ENCODE results near the gene PCDHA6. TPM values are rescaled to one million over a fixed set of nuclear protein-coding genes. Genes with fewer than 3 reads are reported as not detected.
A peak's percentile ranks its signal among the peaks of the same experiment; 100 is the strongest.
"Not testable (repeated sequence)": the region's sequence is repeated elsewhere in the genome, so short reads cannot be mapped to it uniquely, and the experiment has no call there.

PCDHA6 gene
- total RNA-seq, 6 experiments from 2014 or later: 0.07 to 0.09 (median 0.08) TPM; not detected in 3

GRCh38 chr5:140868721-140869554 lies 41.2 kb downstream of the PCDHA6 start, which contains the start of gene PCDHA11:
TSS of gene PCDHA11 (plus strand) at chr5:140868957. CDS start at chr5:140869104, 147 bp downstream.
- no peak within 1 kb of the TSS for H3K27ac Mint-ChIP-seq
- H3K4me1 Mint-ChIP-seq (ENCODE audit: low read depth): no peaks in the 10 kb centered on the region
- DNase-seq: no peak
- H3K36me3 Mint-ChIP-seq (ENCODE audit: low read depth): peaks cover 5% of the 10 kb centered on the region; the same call in 1 of the 2 replicates
- no peaks in the 10 kb centered on the region for H3K27me3 Mint-ChIP-seq (ENCODE audit: insufficient read depth)
- peaks cover 13% of the 10 kb centered on the region for H3K9me3 Mint-ChIP-seq
- TF ChIP-seq CTCF (IDR thresholded peaks at IDR 0.05): no peak
- peak within 1 kb of the TSS; percentile 46; the same call in 1 of the 2 replicates for H3K4me3 Mint-ChIP-seq

DNA sequence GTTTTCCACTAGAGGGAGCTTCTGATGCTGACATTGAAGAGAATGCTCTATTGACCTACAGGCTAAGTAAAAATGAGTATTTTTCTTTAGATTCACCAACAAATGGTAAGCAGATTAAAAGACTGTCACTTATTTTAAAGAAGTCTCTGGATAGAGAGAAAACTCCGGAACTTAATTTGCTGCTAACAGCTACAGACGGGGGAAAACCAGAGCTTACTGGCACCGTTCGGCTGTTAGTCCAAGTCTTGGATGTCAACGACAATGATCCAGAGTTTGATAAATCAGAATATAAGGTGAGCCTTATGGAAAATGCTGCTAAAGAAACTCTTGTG lies 41.8 kb downstream of the PCDHA6 start:
- Mint-ChIP-seq H3K9me3 (peaks cover 13% of the 10 kb centered on the region), H3K36me3 (ENCODE audit: low read depth) (peaks cover 5% of the 10 kb centered on the region; the same call in 1 of the 2 replicates), H3K27me3 (ENCODE audit: insufficient read depth) (no peaks in the 10 kb centered on the region), H3K4me3 (no peak overlapping the region; the same call in 1 of the 2 replicates), H3K27ac (no peak overlapping the region), H3K4me1 (ENCODE audit: low read depth) (no peaks in the 10 kb centered on the region)
- peak; percentile 26; the same call in 1 of the 2 replicates for TF ChIP-seq CTCF (IDR thresholded peaks at IDR 0.05)
- DNase-seq: no peak

- Mint-ChIP-seq H3K9me3 (peaks cover 20% of the 10 kb centered on the region), H3K4me1 (ENCODE audit: low read depth) (no peaks in the 10 kb centered on the region), H3K27me3 (ENCODE audit: insufficient read depth) (no peaks in the 10 kb centered on the region), H3K4me3 (no peak overlapping the region), H3K36me3 (ENCODE audit: low read depth) (peaks cover 5% of the 10 kb centered on the region; the same call in 1 of the 2 replicates), H3K27ac (no peak overlapping the region)
- no peak for TF ChIP-seq CTCF (IDR thresholded peaks at IDR 0.05)
- DNase-seq: no peak
Measured at GRCh38 chr5:140870221-140871201, 42.8 kb downstream of the PCDHA6 start.

DNA sequence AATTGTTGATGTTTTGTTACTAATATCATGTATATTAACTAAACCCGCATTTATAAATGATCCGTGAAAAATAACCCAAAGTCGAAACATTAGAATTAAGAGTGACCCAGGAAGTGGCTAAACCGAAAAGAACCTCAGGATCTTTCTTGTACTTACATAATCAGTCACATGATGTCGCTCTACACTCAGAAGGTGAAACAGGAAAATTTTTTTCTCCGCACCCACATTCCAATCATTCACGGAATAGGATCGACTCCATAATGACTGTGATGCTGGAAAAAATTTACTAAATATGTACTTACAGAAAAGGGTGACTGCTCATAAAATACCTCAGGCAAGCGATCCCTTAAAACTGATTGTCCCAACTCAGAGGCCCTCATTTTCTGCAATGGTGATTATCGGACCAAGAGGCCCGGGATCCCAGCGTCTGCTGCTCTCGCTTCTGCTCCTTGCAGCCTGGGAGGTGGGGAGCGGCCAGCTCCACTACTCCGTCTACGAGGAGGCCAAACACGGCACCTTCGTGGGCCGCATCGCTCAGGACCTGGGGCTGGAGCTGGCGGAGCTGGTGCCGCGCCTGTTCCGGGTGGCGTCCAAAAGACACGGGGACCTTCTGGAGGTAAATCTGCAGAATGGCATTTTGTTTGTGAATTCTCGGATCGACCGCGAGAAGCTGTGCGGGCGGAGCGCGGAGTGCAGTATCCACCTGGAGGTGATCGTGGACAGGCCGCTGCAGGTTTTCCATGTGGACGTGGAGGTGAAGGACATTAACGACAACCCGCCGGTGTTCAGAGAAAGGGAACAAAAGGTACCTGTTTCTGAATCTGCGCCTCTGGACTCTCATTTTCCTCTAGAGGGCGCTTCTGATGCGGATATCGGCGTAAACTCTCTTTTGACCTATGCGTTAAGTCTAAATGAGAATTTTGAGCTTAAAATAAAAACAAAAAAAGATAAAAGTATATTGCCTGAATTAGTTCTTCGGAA lies 47.6 kb downstream of the PCDHA6 start, which contains the start of gene PCDHA12:
PCDHA12 (plus strand) TSS at position 224 of the 981 bp plus-strand sequence; CDS start at position 389, 165 bp downstream.
- no peak for TF ChIP-seq CTCF (IDR thresholded peaks at IDR 0.05)
- no peaks in the 10 kb centered on the region for H3K4me1 Mint-ChIP-seq (ENCODE audit: low read depth)
- H3K9me3 Mint-ChIP-seq: peaks cover 24% of the 10 kb centered on the region
- H3K4me3 Mint-ChIP-seq: no peak within 1 kb of the TSS
- H3K27me3 Mint-ChIP-seq (ENCODE audit: insufficient read depth): no peaks in the 10 kb centered on the region
- no peak for DNase-seq
- H3K36me3 Mint-ChIP-seq (ENCODE audit: low read depth): no peaks in the 10 kb centered on the region
- no peak within 1 kb of the TSS for H3K27ac Mint-ChIP-seq

DNA sequence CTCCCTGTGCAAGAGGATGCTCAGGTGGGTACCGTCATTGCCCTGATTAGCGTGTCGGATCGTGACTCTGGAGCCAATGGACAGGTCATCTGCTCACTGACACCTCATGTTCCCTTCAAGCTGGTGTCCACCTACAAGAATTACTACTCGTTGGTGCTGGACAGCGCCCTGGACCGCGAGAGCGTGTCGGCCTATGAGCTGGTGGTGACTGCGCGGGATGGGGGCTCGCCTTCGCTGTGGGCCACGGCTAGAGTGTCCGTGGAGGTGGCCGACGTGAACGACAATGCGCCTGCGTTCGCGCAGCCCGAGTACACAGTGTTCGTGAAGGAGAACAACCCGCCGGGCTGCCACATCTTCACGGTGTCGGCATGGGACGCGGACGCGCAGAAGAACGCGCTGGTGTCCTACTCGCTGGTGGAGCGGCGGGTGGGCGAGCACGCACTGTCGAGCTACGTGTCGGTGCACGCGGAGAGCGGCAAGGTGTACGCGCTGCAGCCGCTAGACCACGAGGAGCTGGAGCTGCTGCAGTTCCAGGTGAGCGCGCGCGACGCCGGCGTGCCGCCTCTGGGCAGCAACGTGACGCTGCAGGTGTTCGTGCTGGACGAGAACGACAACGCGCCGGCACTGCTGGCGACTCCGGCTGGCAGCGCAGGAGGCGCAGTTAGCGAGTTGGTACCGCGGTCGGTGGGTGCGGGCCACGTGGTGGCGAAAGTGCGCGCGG lies 48.9 kb downstream of the PCDHA6 start:
- DNase-seq; H3K4me3 Mint-ChIP-seq; H3K4me1 Mint-ChIP-seq (ENCODE audit: low read depth); H3K36me3 Mint-ChIP-seq (ENCODE audit: low read depth); H3K27ac Mint-ChIP-seq; H3K27me3 Mint-ChIP-seq (ENCODE audit: insufficient read depth): not testable (repeated sequence)
- H3K9me3 Mint-ChIP-seq: peaks cover 26% of the 10 kb centered on the region
